Left renal pelvis (tissue), 4 donors: ENCODE measurements around the gene MGAT5. TPM values are rescaled to one million over a fixed set of nuclear protein-coding genes. Genes with fewer than 3 reads are reported as not detected.

Source experiments
- DNase-seq, 4 donors: peaks; one replicate each; pipeline ENCODE4 v3.0.0-alpha.2; 2013; ENCODE audit warnings: low read depth in 4 of 4, low spot score in 3 of 4
- polyA plus RNA-seq, 4 donors: library from polyadenylated mRNA; unstranded; fragments of 120-200 nt; gene quantifications; one replicate each; pipeline ENCODE4 v1.2.1, GENCODE V29; 2013; ENCODE audit not compliant: insufficient read length in 4 of 4

Gene MGAT5
- polyA plus RNA-seq, 4 donors, result 40.5 to 53.8 (median 48.2) TPM

- DNase-seq, result no peak
Observed at GRCh38 chr2:134299334-134299733, 45.5 kb downstream of the MGAT5 start.

- no peak for DNase-seq
Observed at GRCh38 chr2:134300585-134300984, 46.7 kb downstream of the MGAT5 start.

- DNase-seq, result no peak
Observed at GRCh38 chr2:134301099-134301927, 47.4 kb downstream of the MGAT5 start.

GRCh38 chr2:134301928-134302260, 48.0 kb downstream of the MGAT5 start:
- no peak for DNase-seq

- no peak for DNase-seq
Observed at GRCh38 chr2:134304394-134305108, 50.7 kb downstream of the MGAT5 start.

- DNase-seq, result no peak
Observed at GRCh38 chr2:134305109-134305491, 51.2 kb downstream of the MGAT5 start.

- no peak for DNase-seq
Observed at GRCh38 chr2:134306521-134306920, 52.6 kb downstream of the MGAT5 start.

- DNase-seq, result no peak
Observed at GRCh38 chr2:134307334-134307733, 53.5 kb downstream of the MGAT5 start.

DNA sequence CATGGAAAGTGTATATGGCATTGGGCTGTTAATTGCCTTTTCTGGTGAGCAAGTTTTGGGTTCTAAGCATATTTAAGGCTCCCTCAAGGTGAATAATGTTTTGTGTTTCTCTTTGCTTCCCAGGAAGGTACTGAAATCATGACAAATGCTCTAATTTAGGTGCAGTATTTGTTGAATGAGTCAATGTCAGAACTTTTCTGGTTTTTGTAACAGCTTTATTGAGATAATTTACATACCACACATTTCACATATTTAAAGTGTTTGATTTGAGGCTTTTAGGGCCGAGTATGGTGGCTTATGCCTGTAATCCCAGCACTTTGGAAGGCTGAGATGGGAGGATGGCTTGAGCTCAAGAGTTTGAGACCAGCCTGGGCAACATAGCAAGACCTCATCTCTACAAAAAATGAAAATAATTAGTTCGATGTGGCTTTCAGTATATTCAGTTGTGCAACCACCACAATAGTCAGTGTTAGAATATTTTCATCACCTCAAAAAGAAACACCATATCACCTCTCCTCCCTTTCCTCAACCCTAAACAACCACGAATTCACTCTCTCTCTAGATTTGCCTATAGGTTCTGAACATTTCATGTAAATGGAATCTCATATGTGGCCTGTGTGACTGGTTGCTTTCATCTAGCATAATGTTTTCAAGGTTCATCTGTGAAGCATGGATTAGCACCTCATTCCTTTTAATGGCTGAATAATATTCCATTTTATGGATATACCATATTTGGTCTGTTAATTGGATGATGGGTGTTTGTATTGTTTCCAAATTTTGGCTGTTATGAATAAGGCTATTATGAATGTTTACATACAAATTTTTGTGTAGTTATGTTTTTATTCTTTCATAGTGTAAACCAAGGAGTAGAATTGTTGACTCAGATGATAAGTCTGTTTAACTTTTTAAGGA, 54.9 kb downstream of the MGAT5 start:
- DNase-seq, result no peak

DNA sequence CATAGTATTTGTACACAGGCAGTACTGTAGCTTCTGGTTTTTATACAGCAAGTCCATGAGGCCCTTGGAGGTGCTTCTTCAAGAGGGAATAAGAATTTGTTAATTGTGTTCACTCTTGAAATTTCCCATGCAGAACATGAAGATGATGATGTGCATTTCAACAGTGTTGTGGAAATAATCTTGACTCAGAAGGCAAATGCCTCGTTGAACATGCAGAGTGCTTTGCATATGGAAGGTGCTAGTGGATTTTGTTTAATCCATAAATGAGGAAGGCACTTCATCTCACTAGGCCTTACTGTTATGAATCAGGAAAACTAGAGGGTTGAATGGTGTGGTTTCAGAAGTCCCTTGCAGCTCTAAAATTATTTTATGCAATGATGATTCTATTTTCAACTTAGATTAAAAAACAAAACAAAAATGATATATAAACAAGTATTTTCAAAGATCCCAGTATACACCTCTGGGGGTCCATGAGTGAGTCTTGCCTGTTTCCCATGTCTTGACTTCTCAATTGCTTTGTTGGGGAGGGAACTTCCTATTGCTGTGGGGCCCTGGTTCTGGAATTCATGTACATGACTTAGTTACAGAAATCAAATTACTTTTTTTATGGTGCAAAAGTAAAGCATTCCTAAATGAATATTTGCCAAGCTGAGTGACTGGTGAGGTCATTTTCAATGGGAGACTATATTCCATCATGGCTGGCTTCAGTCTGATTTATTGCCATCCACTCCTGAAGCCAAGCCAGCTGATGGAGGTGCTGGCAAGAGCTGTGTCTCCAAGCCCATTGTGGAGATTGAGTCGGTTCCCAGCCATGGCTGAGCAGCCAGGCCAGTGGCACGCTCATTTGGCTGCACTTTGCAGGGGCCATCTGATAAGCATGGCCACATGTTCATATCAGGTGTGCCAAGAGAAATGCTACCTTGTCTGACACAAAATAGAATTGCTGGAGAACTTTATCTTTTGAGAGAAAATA, 56.5 kb downstream of the MGAT5 start:
- DNase-seq, result no peak

DNA sequence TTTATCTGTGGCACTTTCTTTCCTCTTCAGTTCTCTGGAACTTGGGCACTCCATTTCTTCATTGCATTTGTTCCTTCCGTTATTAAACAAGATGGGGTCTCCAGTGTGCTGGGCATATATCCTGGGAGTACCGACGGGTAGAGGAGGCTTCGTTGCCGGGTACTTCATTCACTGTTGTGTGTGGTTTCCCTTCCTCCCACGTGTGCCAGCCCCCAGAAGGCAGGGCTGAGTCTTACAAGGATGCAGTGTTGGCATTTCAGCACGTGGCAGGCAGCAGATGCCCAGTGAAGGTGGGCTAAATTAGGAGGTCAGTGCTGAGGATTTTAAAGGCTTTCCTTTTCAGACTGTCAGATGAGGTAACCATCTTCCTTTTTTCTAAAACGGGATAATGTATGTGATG, 58.6 kb downstream of the MGAT5 start:
- no peak for DNase-seq

DNA sequence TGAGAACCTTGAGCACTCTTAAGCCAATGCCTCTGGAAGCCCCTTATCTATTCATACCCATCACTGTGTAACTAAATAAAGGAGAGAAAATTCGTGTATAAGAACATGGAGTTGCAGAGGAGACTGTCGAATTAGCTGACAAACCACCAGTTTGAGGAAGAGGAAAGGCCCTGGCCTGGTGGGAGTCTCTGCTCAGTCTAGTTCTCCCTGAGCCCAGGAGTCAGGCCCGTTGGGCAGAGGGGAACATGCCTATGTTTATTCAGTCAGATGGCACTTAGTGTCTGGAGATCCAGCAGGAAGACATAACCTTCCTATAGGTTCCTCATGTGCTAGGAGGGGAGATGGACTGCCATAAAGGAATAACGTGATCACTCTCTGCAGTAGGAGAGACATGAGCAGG, 60.3 kb downstream of the MGAT5 start:
- no peak for DNase-seq

- DNase-seq, result no peak
Observed at GRCh38 chr2:134314681-134315368, 61.0 kb downstream of the MGAT5 start.

DNA sequence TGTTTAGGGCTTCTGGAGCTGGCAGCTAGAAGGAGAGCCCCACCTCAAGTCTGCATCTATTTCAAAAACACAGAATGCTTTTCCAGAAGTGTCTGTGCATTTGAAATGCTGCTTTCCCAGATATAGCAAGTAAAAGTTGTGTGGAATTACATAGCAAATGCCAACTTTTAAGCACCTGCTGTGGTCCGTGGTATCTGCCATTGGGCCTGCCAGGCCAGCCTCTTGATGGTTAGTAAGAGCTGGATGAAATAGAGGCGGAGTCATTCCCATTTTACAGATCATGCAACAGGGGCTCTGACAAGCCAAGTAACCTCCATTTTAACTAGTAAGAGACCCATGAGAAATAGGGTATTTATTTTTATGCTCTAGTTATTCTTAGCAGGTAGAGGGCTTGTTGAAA, 61.6 kb downstream of the MGAT5 start:
- no peak for DNase-seq

GRCh38 chr2:134319596-134320254, 65.9 kb downstream of the MGAT5 start:
- no peak for DNase-seq

GRCh38 chr2:134320930-134321329, 67.1 kb downstream of the MGAT5 start:
- DNase-seq, result no peak

GRCh38 chr2:134323777-134324176, 69.9 kb downstream of the MGAT5 start:
- no peak for DNase-seq

DNA sequence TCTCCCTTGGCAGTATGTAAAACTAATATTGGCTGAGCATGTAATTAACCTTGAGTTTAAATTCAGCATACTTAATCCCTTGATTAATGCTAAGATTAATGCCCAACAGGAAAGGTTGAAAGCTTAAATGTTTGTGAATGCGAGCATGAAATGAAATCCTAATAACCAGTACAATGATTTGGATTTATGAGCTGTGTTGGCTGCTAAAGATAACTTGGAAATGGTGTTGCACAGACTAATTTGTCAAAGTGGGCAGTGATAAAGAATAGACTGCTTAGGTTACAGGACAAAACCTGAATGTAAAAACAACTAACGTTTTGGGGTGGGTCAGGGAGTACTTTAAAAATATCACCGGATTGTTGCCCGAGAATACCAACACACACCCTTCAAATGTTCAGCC, 70.6 kb downstream of the MGAT5 start:
- DNase-seq, result no peak

DNA sequence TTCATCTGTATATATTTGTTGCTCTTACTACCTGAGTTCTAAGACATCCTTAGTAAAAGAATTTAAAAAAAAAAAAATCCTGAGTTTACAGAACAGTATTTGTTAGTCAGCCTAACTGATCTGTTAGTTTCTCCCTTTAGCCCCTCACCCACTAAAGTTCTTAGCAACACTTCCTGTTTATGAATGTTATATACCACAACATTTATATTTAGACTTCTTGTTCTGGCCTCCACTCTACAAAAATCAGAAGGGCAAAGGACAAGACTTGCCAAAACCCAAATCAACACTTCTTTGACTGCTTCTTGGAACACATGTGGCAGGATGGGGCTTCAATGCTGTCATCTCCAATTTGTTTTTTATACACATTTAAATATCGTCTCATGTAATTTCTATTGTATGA, 71.1 kb downstream of the MGAT5 start:
- no peak for DNase-seq
